Measurements from ENCODE around the gene CDCA3.
"Not testable (repeated sequence)": the region's sequence is repeated elsewhere in the genome, so short reads cannot be mapped to it uniquely, and the experiment has no call there.

Gene CDCA3

GRCh38 chr12:6851153-6851920 is at the start of gene CDCA3:
CDCA3 (minus strand) TSS chr12:6851286; CDS start chr12:6850952, 334 bp downstream.
- peak; percentile 90 to 91 for DNase-seq

GRCh38 chr12:6899837-6900519 is 48.9 kb upstream of the CDCA3 start:
- peak; percentile 32 to 35 for DNase-seq

GRCh38 chr12:6899427-6899826 is 48.3 kb upstream of the CDCA3 start:
- no peak for DNase-seq

GRCh38 chr12:6896846-6897435 is 45.9 kb upstream of the CDCA3 start:
- no peak for DNase-seq

- DNase-seq = no peak
These were observed 43.2 kb upstream of the CDCA3 start for GRCh38 chr12:6894321-6894720.

- DNase-seq = not testable (repeated sequence)
These were observed 41.6 kb upstream of the CDCA3 start for GRCh38 chr12:6892683-6893082.

- no peak for DNase-seq
These were observed 40.5 kb upstream of the CDCA3 start for GRCh38 chr12:6891646-6892001.

- DNase-seq = peak; percentile 99
These were observed 39.9 kb upstream of the CDCA3 start for GRCh38 chr12:6890789-6891645.

GRCh38 chr12:6889775-6890573 is 38.9 kb upstream of the CDCA3 start:
- not testable (repeated sequence) for DNase-seq

GRCh38 chr12:6888794-6889193 is 37.7 kb upstream of the CDCA3 start:
- DNase-seq = not testable (repeated sequence)

- no peak for DNase-seq
These were observed 37.3 kb upstream of the CDCA3 start for GRCh38 chr12:6888360-6888759.

- no peak for DNase-seq
These were observed 36.4 kb upstream of the CDCA3 start for GRCh38 chr12:6887460-6887859.

- not testable (repeated sequence) for DNase-seq
These were observed 35.3 kb upstream of the CDCA3 start for GRCh38 chr12:6886206-6886999.

- DNase-seq = no peak
These were observed 33.5 kb upstream of the CDCA3 start for GRCh38 chr12:6884539-6884938.

GRCh38 chr12:6883683-6884082 is 32.6 kb upstream of the CDCA3 start:
- DNase-seq = no peak

- DNase-seq = no peak
These were observed 32.2 kb upstream of the CDCA3 start for GRCh38 chr12:6883252-6883651.

- DNase-seq = not testable (repeated sequence)
These were observed 28.7 kb upstream of the CDCA3 start for GRCh38 chr12:6879824-6880223.

GRCh38 chr12:6874015-6874368 is 22.9 kb upstream of the CDCA3 start:
- not testable (repeated sequence) for DNase-seq

- peak; percentile 99 for DNase-seq
These were observed 22.3 kb upstream of the CDCA3 start, which contains the start of gene SPSB2 for GRCh38 chr12:6873094-6874014. SPSB2 (minus strand) TSS chr12:6873303; CDS start chr12:6872901, 402 bp downstream.

Measured in activated CD4-positive, alpha-beta T cell treated with anti-CD3 and anti-CD28 coated beads for 4 hours (primary cell).